Left ventricle myocardium inferior (tissue), 1 donor: ENCODE measurements around the gene RSAD1. TPM values are rescaled to one million over a fixed set of nuclear protein-coding genes. Genes with fewer than 3 reads are reported as not detected.

Experiments used
- DNase-seq: peaks from one replicate; pipeline ENCODE4 v3.0.0-alpha.2; 2020
- H3K27ac ChIP-seq: fragments of 200-600 bp; replicated peaks from 2 replicates; pipeline ENCODE4 v1.8.0; 2021
- H3K27me3 ChIP-seq: fragments of 200-600 bp; 2 replicates; pipeline ENCODE4 v1.8.0; 2021; ENCODE audit warnings: low read depth
- H3K36me3 ChIP-seq: fragments of 200-600 bp; 2 replicates; pipeline ENCODE4 v1.8.0; 2021
- H3K4me1 ChIP-seq: fragments of 200-600 bp; 2 replicates; pipeline ENCODE4 v1.8.0; 2021
- H3K4me3 ChIP-seq: fragments of 200-600 bp; 2 replicates; pipeline ENCODE4 v1.8.0; 2021; ENCODE audit warnings: mild to moderate bottlenecking, moderate library complexity
- H3K9me3 ChIP-seq: fragments of 200-600 bp; replicated peaks from 2 replicates; pipeline ENCODE4 v1.8.0; 2021
- intact Hi-C: fragments of 100-400 bp; cut with micrococcal nuclease; formaldehyde crosslinking; loops from one replicate; pipeline ENCODE4 v1.11.0; 2022
- total RNA-seq: library from RNA; stranded (reverse); fragmentation: NEBNext Ultra II Directional; extraction: Animal tissue kit (Norgen Biotek cat#: 25700); gene quantifications from one replicate; pipeline ENCODE4 v1.2.1, GENCODE V29; 2021
- TF ChIP-seq, protein P1 (sequence below): fragments of 200-600 bp; IDR thresholded peaks from 2 replicates; pipeline ENCODE4 v1.8.0; 2021; ENCODE audit warnings: antibody characterized with exemption, mild to moderate bottlenecking, borderline replicate concordance
- donor health status: DM: no; HTN: yes; CAD: no; lungs with severe emphysema.

RSAD1 gene
- total RNA-seq, 1 donor from 2014 or later: 51.7 TPM

DNA sequence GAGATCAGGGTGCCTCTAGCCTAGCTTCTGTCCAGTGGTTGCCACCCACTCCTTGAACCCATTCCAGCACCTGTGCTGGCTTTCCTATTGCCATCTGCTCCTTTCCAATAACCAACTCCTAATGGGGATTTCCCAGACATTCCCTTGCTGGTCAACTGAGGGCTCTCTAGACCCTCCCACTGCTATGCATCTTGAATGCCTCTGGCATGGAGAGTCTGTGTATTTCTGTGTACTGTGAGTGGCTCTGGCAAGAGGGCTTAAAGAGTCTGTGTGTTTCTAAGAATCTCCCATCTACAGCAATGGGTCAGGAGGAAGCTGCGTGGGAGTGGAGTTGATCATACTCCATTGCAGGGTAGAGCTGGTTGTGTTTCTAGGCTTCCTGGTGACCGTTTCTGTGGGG, 42.9 kb downstream of the RSAD1 start:
- no peaks in the 10 kb centered on the region for H3K36me3 ChIP-seq
- H3K4me3 ChIP-seq: no peak overlapping the region
- DNase-seq: no peak
- H3K27ac ChIP-seq: no peak overlapping the region
- H3K27me3 ChIP-seq: no peaks in the 10 kb centered on the region
- TF ChIP-seq, protein P1, sequence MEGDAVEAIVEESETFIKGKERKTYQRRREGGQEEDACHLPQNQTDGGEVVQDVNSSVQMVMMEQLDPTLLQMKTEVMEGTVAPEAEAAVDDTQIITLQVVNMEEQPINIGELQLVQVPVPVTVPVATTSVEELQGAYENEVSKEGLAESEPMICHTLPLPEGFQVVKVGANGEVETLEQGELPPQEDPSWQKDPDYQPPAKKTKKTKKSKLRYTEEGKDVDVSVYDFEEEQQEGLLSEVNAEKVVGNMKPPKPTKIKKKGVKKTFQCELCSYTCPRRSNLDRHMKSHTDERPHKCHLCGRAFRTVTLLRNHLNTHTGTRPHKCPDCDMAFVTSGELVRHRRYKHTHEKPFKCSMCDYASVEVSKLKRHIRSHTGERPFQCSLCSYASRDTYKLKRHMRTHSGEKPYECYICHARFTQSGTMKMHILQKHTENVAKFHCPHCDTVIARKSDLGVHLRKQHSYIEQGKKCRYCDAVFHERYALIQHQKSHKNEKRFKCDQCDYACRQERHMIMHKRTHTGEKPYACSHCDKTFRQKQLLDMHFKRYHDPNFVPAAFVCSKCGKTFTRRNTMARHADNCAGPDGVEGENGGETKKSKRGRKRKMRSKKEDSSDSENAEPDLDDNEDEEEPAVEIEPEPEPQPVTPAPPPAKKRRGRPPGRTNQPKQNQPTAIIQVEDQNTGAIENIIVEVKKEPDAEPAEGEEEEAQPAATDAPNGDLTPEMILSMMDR: no peak
- peaks cover 9% of the 10 kb centered on the region for H3K4me1 ChIP-seq
- intact Hi-C loops: no loop called here
- H3K9me3 ChIP-seq: no peaks in the 10 kb centered on the region

- no peak overlapping the region for H3K27ac ChIP-seq
- DNase-seq: no peak
Observed at GRCh38 chr17:50522766-50523165, 44.1 kb downstream of the RSAD1 start.

GRCh38 chr17:50523208-50523607, 44.5 kb downstream of the RSAD1 start:
- intact Hi-C loops: no loop called here
- Histone ChIP-seq H3K4me1 (no peaks in the 10 kb centered on the region), H3K27ac (no peak overlapping the region), H3K9me3 (no peaks in the 10 kb centered on the region), H3K4me3 (no peak overlapping the region), H3K27me3 (no peaks in the 10 kb centered on the region), H3K36me3 (no peaks in the 10 kb centered on the region)
- TF ChIP-seq, protein P1: no peak
- DNase-seq: no peak

More at GRCh38 chr17:50522766-50523165, 44.1 kb downstream of the RSAD1 start:
- H3K9me3 ChIP-seq: no peaks in the 10 kb centered on the region
- no peaks in the 10 kb centered on the region for H3K27me3 ChIP-seq
- TF ChIP-seq, protein P1: no peak
- H3K36me3 ChIP-seq: no peaks in the 10 kb centered on the region
- intact Hi-C loops: no loop called here
- peaks cover 3% of the 10 kb centered on the region for H3K4me1 ChIP-seq
- no peak overlapping the region for H3K4me3 ChIP-seq

GRCh38 chr17:50524838-50525237, 46.2 kb downstream of the RSAD1 start:
- Histone ChIP-seq H3K27me3 (peaks cover 8% of the 10 kb centered on the region), H3K4me1 (no peaks in the 10 kb centered on the region), H3K36me3 (no peaks in the 10 kb centered on the region), H3K4me3 (no peak overlapping the region), H3K27ac (no peak overlapping the region), H3K9me3 (no peaks in the 10 kb centered on the region)
- intact Hi-C loops: no loop called here
- TF ChIP-seq, protein P1: no peak
- no peak for DNase-seq

DNA sequence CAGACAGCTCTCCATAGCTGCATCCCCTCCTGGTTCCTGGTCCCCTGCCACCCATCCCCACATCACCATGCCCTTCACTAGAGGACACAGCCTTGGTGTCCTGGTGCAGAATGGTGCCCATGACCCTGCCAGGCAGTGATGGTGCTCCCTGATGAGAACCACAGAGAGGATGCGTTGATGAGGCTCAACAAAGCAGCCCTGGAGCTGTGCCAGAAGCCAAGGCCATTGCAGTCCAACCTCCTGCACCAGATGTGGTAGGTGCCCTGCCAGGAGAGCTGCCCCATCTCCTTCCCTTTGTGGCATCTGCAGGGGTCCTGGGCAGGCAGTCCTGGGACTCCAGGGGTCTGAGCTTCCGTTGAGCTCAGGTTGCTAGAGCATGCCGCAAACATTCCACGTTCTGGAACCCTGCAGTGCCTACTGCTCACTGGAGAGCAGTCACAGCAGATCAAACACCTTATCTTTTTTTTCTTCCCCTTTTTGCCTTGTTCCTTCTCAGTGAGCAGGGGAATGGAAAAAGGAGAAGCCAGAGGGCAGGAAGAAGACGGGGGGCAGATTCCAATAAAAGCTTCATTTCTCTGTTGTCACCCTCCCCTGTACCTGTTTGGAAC, 48.6 kb downstream of the RSAD1 start:
- TF ChIP-seq, protein P1: no peak
- H3K27me3 ChIP-seq: peaks cover 30% of the 10 kb centered on the region
- H3K4me1 ChIP-seq: peaks cover 7% of the 10 kb centered on the region
- no peak overlapping the region for H3K27ac ChIP-seq
- intact Hi-C loops: no loop called here
- no peaks in the 10 kb centered on the region for H3K36me3 ChIP-seq
- DNase-seq: no peak
- no peak overlapping the region for H3K4me3 ChIP-seq
- no peaks in the 10 kb centered on the region for H3K9me3 ChIP-seq
